Heart left ventricle (tissue), 16 donors: Measurements from ENCODE around the gene KPNB1. TPM values are rescaled to one million over a fixed set of nuclear protein-coding genes. Genes with fewer than 3 reads are reported as not detected.
A peak's percentile ranks its signal among the peaks of the same experiment; 100 is the strongest.

Experiments used
- ATAC-seq, 4 donors: fragments of 200-7000 bp; cut with Tn5 transposase; one replicate each; pipeline ENCODE4 v1.9.1; 2020 to 2022; ENCODE audit warnings: moderate library complexity in 4 of 4, mild to moderate bottlenecking in 3 of 4, moderate number of reproducible peaks in 1 of 4
- DNase-seq, 5 donors: peaks; one replicate each; pipeline ENCODE4 v3.0.0-alpha.2; 2020
- H3K27ac ChIP-seq, 12 donors: fragments of 200-600 bp; sonication (generic) in 4 of 12; one replicate each; pipeline versions ENCODE4 v1.5.0 to v1.8.0; 2016 to 2022; ENCODE audit warnings: mild to moderate bottlenecking in 2 of 12
- H3K27me3 ChIP-seq, 9 donors: fragments of 200-600 bp; sonication (generic) in 2 of 9; one replicate each; pipeline versions ENCODE4 v1.5.1 to v1.8.0; 2016 to 2022; ENCODE audit warnings: mild to moderate bottlenecking in 3 of 9
- H3K36me3 ChIP-seq, 9 donors: fragments of 200-600 bp; sonication (generic) in 2 of 9; one replicate each; pipeline versions ENCODE4 v1.5.0 to v1.8.0; 2018 to 2022; ENCODE audit warnings: mild to moderate bottlenecking in 2 of 9
- H3K4me1 ChIP-seq, 12 donors: fragments of 200-600 bp; sonication (generic) in 4 of 12; one replicate each; pipeline versions ENCODE4 v1.5.0 to v1.8.0; 2016 to 2022; ENCODE audit warnings: mild to moderate bottlenecking in 3 of 12
- H3K4me3 ChIP-seq, 12 donors: fragments of 200-600 bp; sonication (generic) in 4 of 12; one replicate each; pipeline versions ENCODE4 v1.5.0 to v1.8.0; 2017 to 2022; ENCODE audit warnings: mild to moderate bottlenecking in 9 of 12, moderate library complexity in 4 of 12
- H3K9me3 ChIP-seq, 12 donors: fragments of 200-600 bp; sonication (generic) in 4 of 12; one replicate each; pipeline versions ENCODE4 v1.5.0 to v1.8.0; 2016 to 2022; ENCODE audit warnings: mild to moderate bottlenecking in 1 of 12
- POLR2A ChIP-seq, 2 donors: fragments of 450-650 bp; IDR thresholded peaks; one replicate each; pipeline ENCODE4 v1.6.1; 2017; ENCODE audit warnings: antibody characterized with exemption in 2 of 2, mild to moderate bottlenecking in 2 of 2, moderate library complexity in 2 of 2
- WGBS, 4 donors: extraction: QIAGEN DNeasy Blood & Tissue Kit in 2 of 4; methylation state at CpG; one replicate each; pipeline versions ENCODE4 v1.1.5 to v1.1.7; 2013 to 2018; 5-methylcytosine and 5-hydroxymethylcytosine counted together
- intact Hi-C, 10 donors: fragments of 100-400 bp; cut with DNase I; formaldehyde crosslinking; loops; one replicate each; pipeline versions ENCODE4 v1.11.1 to v1.14.2; 2022
- polyA plus RNA-seq, 2 donors: library from polyadenylated mRNA; stranded (reverse); fragments of 200-250 nt; gene quantifications; one replicate each; pipeline ENCODE4 v1.2.3, GENCODE V29; 2013
- total RNA-seq, 9 donors: library from RNA; depleted of rRNA in 2 of 9; stranded (reverse); fragments of >200 nt in 2 of 9; fragmentation: NEBNext Ultra II Directional in 3 of 9; extraction: Animal tissue kit (Norgen Biotek cat#: 25700) in 3 of 9; gene quantifications; one replicate each; pipeline versions ENCODE4 v1.1.0 to v1.2.4, GENCODE V29; 2016 to 2023
- TF ChIP-seq, protein P1 (sequence below), 12 donors: fragments of 200-600 bp; sonication (generic) in 4 of 12; IDR thresholded peaks; one replicate each; pipeline versions ENCODE4 v1.5.0 to v1.8.0; 2018 to 2022; ENCODE audit warnings: antibody characterized with exemption in 12 of 12, mild to moderate bottlenecking in 5 of 12
- donor health status: ischemic (EF 13 %, LVEDD 7.1; RV severe dilation, severe dysfunction).
- donor health status: healthy with polysubstance abuse.
- donor health status: DM: no; HTN: yes; CAD: no.
- donor health status: DM: no; HTN: no; CAD: no.
- donor health status: ischemic (EF 25% LVEDD 6.9; RV normal size, moderate dysfunction).
- donor health status: ischemic (EF 25% LVEDD 5.7; RV mildly dilated, moderate dysfunction).
- donor health status: healthy.
- donor health status: DM: yes; HTN: yes; CAD: no.
- donor health status: ischemic (EF 35%, LVEDD 5.7; RV mildly dilated, moderate dysfunction).
- donor health status: nonischemic (EF 11% LVEDD 7.7; RV severe dilation, severe dysfunction).
- donor health status: DM: yes; HTN: yes; CAD: no.
- donor health status: PGD.
- donor health status: ischemic (EF 29% LVEDD 5.4; RV normal size, mild dysfunction).
- donor health status: nonischemic (EF 23%, LVEDD 6.1; RV moderate dilation, normal function).

Gene KPNB1
- total and polyA plus RNA-seq, 11 donors = 30.7 to 236 (median 174) TPM

DNA sequence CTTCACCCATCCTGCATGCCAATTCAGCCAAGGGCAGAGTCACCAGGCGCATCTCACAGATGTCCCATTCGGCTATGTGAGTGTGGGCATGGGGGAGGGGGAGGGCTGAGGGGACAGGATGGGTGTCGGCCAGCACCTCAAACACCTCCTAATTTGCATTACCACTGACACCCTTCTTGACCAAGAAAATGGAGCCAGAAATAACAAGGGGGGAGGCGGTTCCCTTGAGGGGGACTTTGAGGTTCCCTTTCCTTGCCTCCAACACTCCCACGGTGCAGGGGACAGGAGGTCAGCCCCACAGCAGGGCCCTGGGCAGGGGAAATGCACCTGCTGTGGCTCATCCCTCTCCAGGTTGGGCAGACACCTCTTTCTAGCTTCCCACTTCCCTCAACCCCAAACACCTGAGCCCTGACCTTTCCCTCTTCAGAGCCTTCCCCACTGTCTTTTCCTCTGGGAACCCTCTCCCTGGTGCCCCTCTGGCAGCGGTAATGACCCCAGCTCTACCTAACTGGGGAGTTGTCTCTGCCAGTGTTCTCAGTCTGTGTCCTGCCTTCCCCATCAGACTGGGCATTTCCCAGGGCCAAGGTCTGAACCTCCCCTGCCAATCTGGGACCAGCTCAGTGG lies 65.2 kb downstream of the KPNB1 start:
- no peaks in the 10 kb centered on the region for H3K9me3 ChIP-seq
- H3K27me3 ChIP-seq = peaks cover 0 to 20% (median 9%) of the 10 kb centered on the region in 9 donors
- H3K4me3 ChIP-seq = no peak overlapping the region
- peak overlapping the region in 1 of 12 donors; percentile 27 for H3K27ac ChIP-seq
- H3K36me3 ChIP-seq = peaks cover 0 to 17% (median 8%) of the 10 kb centered on the region in 9 donors
- DNase-seq (no peak), ATAC-seq (no peak)
- peaks cover 0 to 32% (median 0%) of the 10 kb centered on the region in 12 donors for H3K4me1 ChIP-seq
- TF ChIP-seq, protein P1, sequence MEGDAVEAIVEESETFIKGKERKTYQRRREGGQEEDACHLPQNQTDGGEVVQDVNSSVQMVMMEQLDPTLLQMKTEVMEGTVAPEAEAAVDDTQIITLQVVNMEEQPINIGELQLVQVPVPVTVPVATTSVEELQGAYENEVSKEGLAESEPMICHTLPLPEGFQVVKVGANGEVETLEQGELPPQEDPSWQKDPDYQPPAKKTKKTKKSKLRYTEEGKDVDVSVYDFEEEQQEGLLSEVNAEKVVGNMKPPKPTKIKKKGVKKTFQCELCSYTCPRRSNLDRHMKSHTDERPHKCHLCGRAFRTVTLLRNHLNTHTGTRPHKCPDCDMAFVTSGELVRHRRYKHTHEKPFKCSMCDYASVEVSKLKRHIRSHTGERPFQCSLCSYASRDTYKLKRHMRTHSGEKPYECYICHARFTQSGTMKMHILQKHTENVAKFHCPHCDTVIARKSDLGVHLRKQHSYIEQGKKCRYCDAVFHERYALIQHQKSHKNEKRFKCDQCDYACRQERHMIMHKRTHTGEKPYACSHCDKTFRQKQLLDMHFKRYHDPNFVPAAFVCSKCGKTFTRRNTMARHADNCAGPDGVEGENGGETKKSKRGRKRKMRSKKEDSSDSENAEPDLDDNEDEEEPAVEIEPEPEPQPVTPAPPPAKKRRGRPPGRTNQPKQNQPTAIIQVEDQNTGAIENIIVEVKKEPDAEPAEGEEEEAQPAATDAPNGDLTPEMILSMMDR (IDR thresholded peaks at IDR 0.05) = no peak
- TF ChIP-seq POLR2A (IDR thresholded peaks at IDR 0.05) = no peak
- intact Hi-C loops = loop anchor here in 1 of 10 donors (5.0 kb wide), 1 partner anchor 72 kb away; no protein-coding TSS in a partner anchor
- 68 to 81% (median 78%) methylated on average over 5 to 6 of the region's 6 CpGs for WGBS, 4 donors

GRCh38 chr17:47715669-47716325 lies 66.1 kb downstream of the KPNB1 start:
- no peak for ATAC-seq

DNA sequence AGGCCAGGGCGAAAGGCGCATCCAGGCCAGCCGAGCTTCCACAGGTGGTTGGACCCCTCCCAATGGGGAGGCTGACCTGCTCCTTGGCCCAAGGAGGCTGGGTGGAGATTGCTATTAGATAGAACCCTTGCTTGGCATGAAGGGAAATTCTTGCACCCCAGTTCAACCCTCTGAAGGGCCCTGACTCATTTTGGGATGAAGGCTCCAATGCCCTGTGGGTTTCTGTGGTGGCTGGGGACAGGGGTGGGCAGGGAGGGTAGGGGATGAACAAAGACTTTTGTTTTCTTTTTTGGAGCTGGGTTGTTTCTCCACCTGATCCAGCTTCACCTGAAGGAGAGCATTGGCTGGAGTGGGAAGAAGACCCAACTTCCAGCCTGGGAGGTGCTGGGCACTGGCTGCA lies 66.7 kb downstream of the KPNB1 start:
- no peak for TF ChIP-seq POLR2A (IDR thresholded peaks at IDR 0.05)
- TF ChIP-seq, protein P1 (IDR thresholded peaks at IDR 0.05) = no peak
- H3K27ac ChIP-seq = no peak overlapping the region
- no peaks in the 10 kb centered on the region for H3K9me3 ChIP-seq
- peaks cover 0 to 2% (median 0%) of the 10 kb centered on the region in 9 donors for H3K36me3 ChIP-seq
- peaks cover 0 to 44% (median 2%) of the 10 kb centered on the region in 12 donors for H3K4me1 ChIP-seq
- ATAC-seq = no peak
- intact Hi-C loops = loop anchor here in 1 of 10 donors (5.0 kb wide), 1 partner anchor 71 kb away; no protein-coding TSS in a partner anchor
- peaks cover 0 to 35% (median 24%) of the 10 kb centered on the region in 9 donors for H3K27me3 ChIP-seq
- WGBS, 4 donors = 84 to 100% (median 88%) methylated on average over 2 to 3 of the region's 3 CpGs
- DNase-seq = no peak
- H3K4me3 ChIP-seq = no peak overlapping the region

More at GRCh38 chr17:47715669-47716325, 66.1 kb downstream of the KPNB1 start:
- Histone ChIP-seq H3K9me3 (no peaks in the 10 kb centered on the region), H3K4me1 (peaks cover 0 to 39% (median 0%) of the 10 kb centered on the region in 12 donors), H3K27ac (no peak overlapping the region), H3K27me3 (peaks cover 0 to 30% (median 18%) of the 10 kb centered on the region in 9 donors), H3K36me3 (peaks cover 0 to 8% (median 1%) of the 10 kb centered on the region in 9 donors), H3K4me3 (no peak overlapping the region)
- intact Hi-C loops = loop anchor here in 1 of 10 donors (5.0 kb wide), 1 partner anchor 72 kb away; no protein-coding TSS in a partner anchor
- DNase-seq = no peak
- no peak for TF ChIP-seq POLR2A (IDR thresholded peaks at IDR 0.05)
- TF ChIP-seq, protein P1 (IDR thresholded peaks at IDR 0.05) = no peak
- whole genome bisulfite sequencing, 4 donors = 69 to 80% (median 74%) methylated on average over 7 to 10 of the region's 10 CpGs

DNA sequence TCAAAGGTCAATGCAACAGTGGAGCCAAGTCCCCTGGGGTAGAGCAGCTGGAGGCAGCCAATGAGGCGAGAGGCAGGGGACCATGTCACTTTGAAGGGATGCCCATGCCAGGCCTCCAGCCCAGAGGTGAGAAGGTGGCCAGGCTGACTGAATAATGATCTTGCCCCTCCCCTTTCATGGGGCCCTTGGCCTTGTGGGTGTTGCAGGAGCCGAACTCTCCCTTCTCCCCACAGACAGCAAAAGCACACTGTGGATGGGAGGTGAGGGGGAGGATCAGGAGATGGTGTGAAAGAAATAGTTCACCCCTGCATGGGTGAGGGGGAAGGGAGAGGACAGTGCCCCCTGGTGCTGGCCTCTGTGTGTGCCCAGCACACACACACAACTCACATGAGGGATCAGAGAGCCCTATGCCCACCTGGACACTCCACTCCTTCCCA lies 67.6 kb downstream of the KPNB1 start:
- TF ChIP-seq POLR2A (IDR thresholded peaks at IDR 0.05) = no peak
- TF ChIP-seq, protein P1 (IDR thresholded peaks at IDR 0.05) = peak in 9 of 12 donors; percentile 13 to 45 (median 30)
- ATAC-seq (no peak), DNase-seq (no peak)
- no peak overlapping the region for H3K4me3 ChIP-seq
- no peaks in the 10 kb centered on the region for H3K36me3 ChIP-seq
- 64 to 73% (median 67%) methylated on average over 2 of the region's 2 CpGs for WGBS, 4 donors
- H3K9me3 ChIP-seq = no peaks in the 10 kb centered on the region
- peaks cover 0 to 44% (median under 1%) of the 10 kb centered on the region in 12 donors for H3K4me1 ChIP-seq
- peaks cover 7 to 44% (median 33%) of the 10 kb centered on the region in 9 donors for H3K27me3 ChIP-seq
- H3K27ac ChIP-seq = no peak overlapping the region
- intact Hi-C loops = loop anchor here in 1 of 10 donors (5.0 kb wide), 1 partner anchor 70 kb away; no protein-coding TSS in a partner anchor
